VCaP (cell line): ENCODE measurements around the gene ADAM10.

Source experiments
- H3K27ac ChIP-seq: fragments of 450-650 bp; 2 replicates; pipeline ENCODE4 v1.5.1; 2017
- CTCF ChIP-seq: fragments of 450-650 bp; conservative IDR thresholded peaks from 2 replicates; pipeline ENCODE4 v1.5.1; 2017; ENCODE audit warnings: mild to moderate bottlenecking, moderate library complexity

The ADAM10 gene

GRCh38 chr15:58764468-58764867 is 15.0 kb upstream of the ADAM10 start:
- no peak overlapping the region for H3K27ac ChIP-seq
- TF ChIP-seq CTCF = no peak

GRCh38 chr15:58762731-58763130 is 13.2 kb upstream of the ADAM10 start:
- no peak overlapping the region for H3K27ac ChIP-seq
- TF ChIP-seq CTCF = no peak

DNA sequence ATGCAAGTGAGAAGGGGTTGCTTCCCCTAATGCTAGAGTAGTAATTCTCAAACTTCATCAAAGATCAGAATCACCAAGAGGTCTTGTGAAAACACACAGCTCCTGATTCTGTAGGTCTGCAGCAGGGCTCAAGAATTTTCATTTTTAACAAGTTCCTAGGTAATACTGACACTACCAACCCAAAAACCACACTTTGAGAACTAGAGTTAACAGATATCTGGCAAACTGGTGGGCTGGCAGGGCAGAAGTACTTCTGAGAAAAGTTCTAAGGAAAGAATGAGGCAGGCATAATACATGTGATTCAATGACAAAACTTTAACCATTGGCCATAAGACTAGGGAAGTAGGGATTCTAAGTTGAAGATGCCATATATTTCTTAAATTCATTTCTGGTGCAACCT is 12.8 kb upstream of the ADAM10 start:
- TF ChIP-seq CTCF = no peak
- H3K27ac ChIP-seq = no peak overlapping the region

DNA sequence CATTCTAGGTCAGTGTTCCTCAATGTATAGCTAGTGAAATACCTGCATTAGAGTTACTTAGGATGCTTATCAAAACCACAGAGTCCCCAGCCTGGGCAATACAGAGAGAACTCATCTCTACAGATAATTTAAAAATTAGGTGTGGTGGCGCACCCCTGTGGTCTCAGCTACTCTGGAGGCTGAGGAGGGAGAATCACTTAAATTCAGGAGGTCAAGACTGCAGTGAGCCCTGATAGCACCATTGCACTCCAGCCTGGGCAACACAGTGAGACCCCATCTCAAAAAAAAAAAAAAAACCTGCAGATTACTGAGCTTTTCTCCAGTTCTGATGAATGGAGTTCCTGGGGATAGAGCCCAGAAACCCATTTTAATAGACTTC is 11.5 kb upstream of the ADAM10 start:
- H3K27ac ChIP-seq = no peak overlapping the region

GRCh38 chr15:58760385-58761009 is 11.0 kb upstream of the ADAM10 start:
- no peak for TF ChIP-seq CTCF
- no peak overlapping the region for H3K27ac ChIP-seq

More for the DNA sequence above, 11.5 kb upstream of the ADAM10 start:
- no peak for TF ChIP-seq CTCF

GRCh38 chr15:58758141-58758540 is 8.6 kb upstream of the ADAM10 start:
- no peak for TF ChIP-seq CTCF
- no peak overlapping the region for H3K27ac ChIP-seq

DNA sequence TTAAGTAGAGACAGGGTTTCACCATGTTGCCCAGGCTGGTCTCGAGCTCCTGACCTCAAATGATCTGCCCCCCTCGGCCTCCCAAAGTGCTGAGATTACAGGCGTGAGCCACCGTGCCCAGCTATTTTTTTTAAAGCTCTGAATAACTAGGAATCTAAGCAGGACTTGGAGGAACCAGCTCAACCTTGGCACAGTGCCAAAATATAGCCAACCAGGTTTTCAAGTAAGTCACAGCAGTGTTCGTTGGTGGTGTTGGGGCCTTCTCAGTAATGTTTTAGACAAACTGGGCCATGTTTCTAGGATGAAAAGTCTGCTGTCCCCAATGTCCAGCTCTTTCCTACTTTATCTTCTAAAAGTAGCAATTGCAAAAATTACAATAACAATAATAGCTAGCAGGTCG is 6.4 kb upstream of the ADAM10 start:
- H3K27ac ChIP-seq = no peak overlapping the region
- no peak for TF ChIP-seq CTCF
